Measurements from ENCODE around the gene NCOA7.

NCOA7 gene

GRCh38 chr6:125809570-125810170, 18.9 kb downstream of the NCOA7 start:
- peaks cover 0 to 28% of the 10 kb centered on the region in 2 experiments for H3K4me1 ChIP-seq (ENCODE audit: control insufficient read depth in 1 of 2, insufficient read depth in 1 of 2, low read depth in 1 of 2, low read length in 1 of 2)
- H3K36me3 ChIP-seq, result peaks cover 6% of the 10 kb centered on the region
- H3K4me3 ChIP-seq (ENCODE audit: low read depth in 1 of 2, low read length in 1 of 2), result no peak overlapping the region
- TF ChIP-seq CTCF (IDR thresholded peaks at IDR 0.05), result no peak
- no peaks in the 10 kb centered on the region for H3K9me3 ChIP-seq
- no peaks in the 10 kb centered on the region for H3K27me3 ChIP-seq
- H3K27ac ChIP-seq, result no peak overlapping the region

DNA sequence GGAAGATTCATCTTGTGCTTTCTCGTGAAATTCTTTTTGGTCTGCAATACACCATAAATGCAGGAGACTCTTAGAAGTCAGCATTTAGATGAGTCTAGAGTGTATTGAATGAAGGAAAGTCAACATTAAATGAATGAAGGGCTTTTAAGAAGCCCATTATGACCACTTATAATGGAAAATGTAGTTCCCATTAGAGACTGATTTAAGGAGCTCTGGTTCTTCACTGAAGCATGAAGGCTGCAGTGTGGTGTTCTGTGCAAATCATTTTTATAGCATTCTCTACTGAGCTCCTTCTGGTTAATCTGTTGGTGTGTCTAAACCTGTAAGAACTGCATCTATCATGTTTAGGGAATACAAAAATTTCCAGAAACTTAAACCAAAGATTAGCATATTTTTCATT, 19.7 kb downstream of the NCOA7 start:
- Histone ChIP-seq H3K4me3 (ENCODE audit: low read depth in 1 of 2, low read length in 1 of 2) (no peak overlapping the region), H3K36me3 (peaks cover 6% of the 10 kb centered on the region), H3K27ac (no peak overlapping the region), H3K9me3 (no peaks in the 10 kb centered on the region), H3K27me3 (no peaks in the 10 kb centered on the region), H3K4me1 (ENCODE audit: control insufficient read depth in 1 of 2, insufficient read depth in 1 of 2, low read depth in 1 of 2, low read length in 1 of 2) (peaks cover 0 to 26% of the 10 kb centered on the region in 2 experiments)
- TF ChIP-seq CTCF (IDR thresholded peaks at IDR 0.05), result no peak

DNA sequence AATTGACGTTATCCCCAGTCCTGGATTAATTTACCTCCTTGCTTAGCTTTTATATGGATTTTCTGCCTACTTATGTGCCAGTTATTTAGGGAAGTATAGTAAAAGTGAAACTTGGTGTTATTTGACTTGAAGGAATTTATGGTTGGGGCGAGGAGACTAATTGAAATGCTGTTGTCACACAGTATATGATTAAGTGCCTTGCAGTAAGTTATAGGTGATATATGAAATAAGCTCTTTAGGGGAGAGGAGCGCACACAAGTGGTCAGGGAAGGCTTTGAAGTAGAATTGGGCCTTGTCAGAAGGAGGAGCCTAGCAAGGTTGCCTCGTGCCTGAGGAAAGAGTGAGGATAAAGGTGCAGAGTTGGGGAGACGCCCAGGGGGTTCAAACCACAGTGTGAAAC, 20.5 kb downstream of the NCOA7 start:
- Histone ChIP-seq H3K9me3 (no peaks in the 10 kb centered on the region), H3K36me3 (peaks cover 7% of the 10 kb centered on the region), H3K27ac (peak overlapping the region; percentile 1), H3K4me1 (ENCODE audit: control insufficient read depth in 1 of 2, insufficient read depth in 1 of 2, low read depth in 1 of 2, low read length in 1 of 2) (peaks cover 0 to 18% of the 10 kb centered on the region in 2 experiments), H3K4me3 (ENCODE audit: low read depth in 1 of 2, low read length in 1 of 2) (no peak overlapping the region), H3K27me3 (no peaks in the 10 kb centered on the region)
- no peak for TF ChIP-seq CTCF (IDR thresholded peaks at IDR 0.05)

- Histone ChIP-seq H3K27ac (no peak overlapping the region), H3K4me3 (ENCODE audit: low read depth in 1 of 2, low read length in 1 of 2) (no peak overlapping the region), H3K4me1 (ENCODE audit: control insufficient read depth in 1 of 2, insufficient read depth in 1 of 2, low read depth in 1 of 2, low read length in 1 of 2) (peaks cover 0 to 18% of the 10 kb centered on the region in 2 experiments), H3K27me3 (no peaks in the 10 kb centered on the region), H3K36me3 (peaks cover 13% of the 10 kb centered on the region), H3K9me3 (no peaks in the 10 kb centered on the region)
- TF ChIP-seq CTCF (IDR thresholded peaks at IDR 0.05), result no peak
Observed at GRCh38 chr6:125812394-125813292, 21.9 kb downstream of the NCOA7 start.

DNA sequence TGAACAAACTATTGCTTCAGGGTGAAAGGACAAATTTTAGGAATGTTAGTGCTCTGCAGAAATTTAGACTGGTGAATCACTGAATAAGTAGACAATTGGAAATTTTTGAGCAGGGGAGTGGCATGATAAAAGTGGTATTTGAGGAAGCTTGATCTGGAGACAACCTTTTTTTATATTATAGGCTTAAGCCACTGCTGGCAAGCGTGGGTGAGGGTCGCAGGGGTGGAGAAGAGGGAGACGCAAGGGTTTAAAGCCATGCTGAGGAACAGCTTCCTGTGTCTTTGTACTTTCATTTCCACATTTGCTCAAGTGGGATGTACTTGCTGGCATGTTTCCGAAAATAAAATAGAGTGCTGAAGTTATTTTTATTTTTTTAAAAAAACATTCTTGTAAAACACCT, 23.7 kb downstream of the NCOA7 start:
- Histone ChIP-seq H3K36me3 (peaks cover 11% of the 10 kb centered on the region), H3K27ac (no peak overlapping the region), H3K9me3 (no peaks in the 10 kb centered on the region), H3K27me3 (no peaks in the 10 kb centered on the region), H3K4me3 (ENCODE audit: low read depth in 1 of 2, low read length in 1 of 2) (no peak overlapping the region), H3K4me1 (ENCODE audit: control insufficient read depth in 1 of 2, insufficient read depth in 1 of 2, low read depth in 1 of 2, low read length in 1 of 2) (peaks cover 0 to 17% of the 10 kb centered on the region in 2 experiments)
- no peak for TF ChIP-seq CTCF (IDR thresholded peaks at IDR 0.05)

Data from neutrophil (primary cell).